Measurements from ENCODE around the gene ADGRG1.

ADGRG1 gene

GRCh38 chr16:57677622-57678369, 49.4 kb downstream of the ADGRG1 start:
- Histone ChIP-seq H3K4me1 (ENCODE audit: control insufficient read depth in 2 of 2, insufficient read depth in 1 of 2, low read depth in 1 of 2, low read length in 2 of 2) (peaks cover 5 to 11% of the 10 kb centered on the region in 2 donors), H2AK5ac (ENCODE audit: low read depth, low read length) (no peak overlapping the region), H2BK120ac (ENCODE audit: low read depth, low read length) (no peak overlapping the region), H3K4me3 (ENCODE audit: low read length in 2 of 2) (no peak overlapping the region), H2AFZ (ENCODE audit: low read length) (no peak overlapping the region), H3K4me2 (ENCODE audit: insufficient read depth, low read length, poor library complexity, severe bottlenecking) (no peak overlapping the region), H3K79me1 (ENCODE audit: low read depth, low read length) (no peaks in the 10 kb centered on the region), H2BK5ac (ENCODE audit: low read length) (no peak overlapping the region), H4K91ac (ENCODE audit: low read depth, low read length, poor library complexity) (no peak overlapping the region), H3K9me3 (replicated peaks in 1 of 2; ENCODE audit: control insufficient read depth in 2 of 2, insufficient read depth in 1 of 2, low read depth in 1 of 2, low read length in 2 of 2) (no peaks in the 10 kb centered on the region), H3K9ac (ENCODE audit: low read depth, low read length, poor library complexity) (no peak overlapping the region), H3K14ac (ENCODE audit: low read length) (no peak overlapping the region), H3K4ac (ENCODE audit: low read length) (no peak overlapping the region), H2BK15ac (ENCODE audit: low read length) (peak overlapping the region; percentile 53), H3K36me3 (replicated peaks in 1 of 2; ENCODE audit: control insufficient read depth in 2 of 2, insufficient read depth in 2 of 2, low read length in 2 of 2) (no peaks in the 10 kb centered on the region), H3K27ac (replicated peaks; ENCODE audit: low read length) (no peak overlapping the region), H3K18ac (ENCODE audit: low read length) (no peak overlapping the region), H3K27me3 (ENCODE audit: control insufficient read depth in 3 of 3, insufficient read depth in 3 of 3, low read depth in 1 of 3, low read length in 3 of 3) (peaks cover 0 to 16% (median 0%) of the 10 kb centered on the region in 3 experiments), H2BK12ac (ENCODE audit: low read length) (no peak overlapping the region), H4K8ac (ENCODE audit: low read depth, low read length) (no peak overlapping the region), H3K23ac (ENCODE audit: low read depth, low read length, poor library complexity) (no peak overlapping the region)
- no peak for DNase-seq (ENCODE audit: low spot score)
- no CpG with 5 or more reads among the region's 14 CpGs for WGBS, 2 donors (ENCODE audit: extremely low coverage in 2 of 2, insufficient read length in 2 of 2, insufficient replicate concordance in 1 of 2)

DNA sequence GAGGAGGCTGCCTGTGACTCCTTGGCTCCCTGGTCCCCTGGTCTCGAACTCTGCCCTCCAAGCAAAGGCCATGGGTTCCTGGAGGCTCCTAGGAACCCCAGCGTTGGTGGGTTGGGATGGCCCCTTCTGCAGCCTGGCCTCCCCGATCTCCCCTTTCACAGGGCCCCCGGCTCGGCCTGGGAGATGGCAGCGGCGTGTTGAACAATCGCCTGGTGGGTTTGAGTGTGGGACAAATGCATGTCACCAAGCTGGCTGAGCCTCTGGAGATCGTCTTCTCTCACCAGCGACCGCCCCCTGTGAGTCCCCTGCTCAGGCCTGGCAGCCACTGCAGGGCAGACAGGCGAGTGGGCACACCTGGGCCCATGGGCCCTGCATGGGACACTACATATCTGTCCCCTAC, 50.6 kb downstream of the ADGRG1 start:
- Histone ChIP-seq H3K36me3 (replicated peaks in 1 of 2; ENCODE audit: control insufficient read depth in 2 of 2, insufficient read depth in 2 of 2, low read length in 2 of 2) (no peaks in the 10 kb centered on the region), H3K14ac (ENCODE audit: low read length) (no peak overlapping the region), H3K23ac (ENCODE audit: low read depth, low read length, poor library complexity) (peak overlapping the region; percentile 86), H2BK15ac (ENCODE audit: low read length) (peak overlapping the region; percentile 39), H2AK5ac (ENCODE audit: low read depth, low read length) (peak overlapping the region; percentile 77), H3K18ac (ENCODE audit: low read length) (peak overlapping the region; percentile 80), H3K79me1 (ENCODE audit: low read depth, low read length) (no peaks in the 10 kb centered on the region), H2BK120ac (ENCODE audit: low read depth, low read length) (no peak overlapping the region), H3K4me3 (ENCODE audit: low read length in 2 of 2) (no peak overlapping the region), H3K27ac (replicated peaks; ENCODE audit: low read length) (no peak overlapping the region), H2BK5ac (ENCODE audit: low read length) (no peak overlapping the region), H4K91ac (ENCODE audit: low read depth, low read length, poor library complexity) (no peak overlapping the region), H3K27me3 (ENCODE audit: control insufficient read depth in 3 of 3, insufficient read depth in 3 of 3, low read depth in 1 of 3, low read length in 3 of 3) (peaks cover 0 to 4% (median 0%) of the 10 kb centered on the region in 3 experiments), H3K4ac (ENCODE audit: low read length) (no peak overlapping the region), H2BK12ac (ENCODE audit: low read length) (peak overlapping the region; percentile 23), H3K4me1 (ENCODE audit: control insufficient read depth in 2 of 2, insufficient read depth in 1 of 2, low read depth in 1 of 2, low read length in 2 of 2) (peaks cover 7 to 12% of the 10 kb centered on the region in 2 donors), H3K4me2 (ENCODE audit: insufficient read depth, low read length, poor library complexity, severe bottlenecking) (no peak overlapping the region), H4K8ac (ENCODE audit: low read depth, low read length) (no peak overlapping the region), H3K9me3 (replicated peaks in 1 of 2; ENCODE audit: control insufficient read depth in 2 of 2, insufficient read depth in 1 of 2, low read depth in 1 of 2, low read length in 2 of 2) (no peaks in the 10 kb centered on the region), H2AFZ (ENCODE audit: low read length) (no peak overlapping the region), H3K9ac (ENCODE audit: low read depth, low read length, poor library complexity) (no peak overlapping the region)
- DNase-seq (ENCODE audit: low spot score) = no peak
- WGBS, 2 donors (ENCODE audit: extremely low coverage in 2 of 2, insufficient read length in 2 of 2, insufficient replicate concordance in 1 of 2) = no CpG with 5 or more reads among the region's 12 CpGs

- Histone ChIP-seq H2BK120ac (ENCODE audit: low read depth, low read length) (peak overlapping the region; percentile 6), H3K27me3 (ENCODE audit: control insufficient read depth in 3 of 3, insufficient read depth in 3 of 3, low read depth in 1 of 3, low read length in 3 of 3) (no peaks in the 10 kb centered on the region), H2BK5ac (ENCODE audit: low read length) (no peak overlapping the region), H3K9ac (ENCODE audit: low read depth, low read length, poor library complexity) (peak overlapping the region; percentile 40), H4K8ac (ENCODE audit: low read depth, low read length) (no peak overlapping the region), H3K27ac (replicated peaks; ENCODE audit: low read length) (no peak overlapping the region), H2BK15ac (ENCODE audit: low read length) (no peak overlapping the region), H3K79me1 (ENCODE audit: low read depth, low read length) (no peaks in the 10 kb centered on the region), H3K23ac (ENCODE audit: low read depth, low read length, poor library complexity) (no peak overlapping the region), H3K36me3 (replicated peaks in 1 of 2; ENCODE audit: control insufficient read depth in 2 of 2, insufficient read depth in 2 of 2, low read length in 2 of 2) (no peaks in the 10 kb centered on the region), H3K4me1 (ENCODE audit: control insufficient read depth in 2 of 2, insufficient read depth in 1 of 2, low read depth in 1 of 2, low read length in 2 of 2) (peaks cover 7 to 12% of the 10 kb centered on the region in 2 donors), H4K91ac (ENCODE audit: low read depth, low read length, poor library complexity) (no peak overlapping the region), H3K4me2 (ENCODE audit: insufficient read depth, low read length, poor library complexity, severe bottlenecking) (no peak overlapping the region), H3K18ac (ENCODE audit: low read length) (no peak overlapping the region), H2AFZ (ENCODE audit: low read length) (no peak overlapping the region), H3K4me3 (ENCODE audit: low read length in 2 of 2) (no peak overlapping the region), H2BK12ac (ENCODE audit: low read length) (no peak overlapping the region), H3K9me3 (replicated peaks in 1 of 2; ENCODE audit: control insufficient read depth in 2 of 2, insufficient read depth in 1 of 2, low read depth in 1 of 2, low read length in 2 of 2) (no peaks in the 10 kb centered on the region), H3K14ac (ENCODE audit: low read length) (no peak overlapping the region), H2AK5ac (ENCODE audit: low read depth, low read length) (no peak overlapping the region), H3K4ac (ENCODE audit: low read length) (no peak overlapping the region)
- no peak for DNase-seq (ENCODE audit: low spot score)
- WGBS, 2 donors (ENCODE audit: extremely low coverage in 2 of 2, insufficient read length in 2 of 2, insufficient replicate concordance in 1 of 2) = no CpG with 5 or more reads among the region's 7 CpGs
Measured at GRCh38 chr16:57679767-57680482, 51.5 kb downstream of the ADGRG1 start.

DNA sequence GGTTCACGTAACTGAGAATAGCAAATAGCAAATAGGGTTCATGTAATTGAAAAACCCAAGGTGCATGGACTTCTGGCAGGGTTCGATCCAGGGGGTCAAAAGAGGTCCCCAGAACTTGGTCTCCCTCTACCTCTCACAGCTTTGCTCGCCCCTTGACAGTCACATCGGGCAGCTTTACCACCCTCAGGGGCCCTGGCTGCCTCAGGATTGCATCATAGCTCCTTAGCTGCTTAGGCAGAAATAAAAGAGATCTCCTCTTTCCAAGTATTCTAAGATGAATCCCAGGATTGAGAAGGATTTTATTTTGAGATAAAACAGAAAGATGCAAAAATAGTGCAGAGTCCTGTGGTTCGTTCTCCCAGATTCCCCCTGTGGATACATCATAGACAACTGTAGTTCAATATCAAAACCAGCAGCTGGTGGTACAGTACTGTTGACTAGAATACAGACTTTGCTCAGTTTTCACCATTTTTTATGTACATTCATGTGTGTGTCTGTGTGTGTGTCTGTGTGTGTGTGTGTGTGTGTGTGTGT, 52.5 kb downstream of the ADGRG1 start:
- H2AK5ac ChIP-seq (ENCODE audit: low read depth, low read length) = no peak overlapping the region
- no peak overlapping the region for H3K9ac ChIP-seq (ENCODE audit: low read depth, low read length, poor library complexity)
- H3K18ac ChIP-seq (ENCODE audit: low read length) = no peak overlapping the region
- H3K27ac ChIP-seq (replicated peaks; ENCODE audit: low read length) = no peak overlapping the region
- no peak overlapping the region for H3K4me2 ChIP-seq (ENCODE audit: insufficient read depth, low read length, poor library complexity, severe bottlenecking)
- no peaks in the 10 kb centered on the region for H3K9me3 ChIP-seq (replicated peaks in 1 of 2; ENCODE audit: control insufficient read depth in 2 of 2, insufficient read depth in 1 of 2, low read depth in 1 of 2, low read length in 2 of 2)
- H3K4me1 ChIP-seq (ENCODE audit: control insufficient read depth in 2 of 2, insufficient read depth in 1 of 2, low read depth in 1 of 2, low read length in 2 of 2) = peaks cover 6 to 8% of the 10 kb centered on the region in 2 donors
- H2BK12ac ChIP-seq (ENCODE audit: low read length) = no peak overlapping the region
- no peak overlapping the region for H2BK120ac ChIP-seq (ENCODE audit: low read depth, low read length)
- no peak overlapping the region for H2BK15ac ChIP-seq (ENCODE audit: low read length)
- H4K8ac ChIP-seq (ENCODE audit: low read depth, low read length) = no peak overlapping the region
- no peaks in the 10 kb centered on the region for H3K79me1 ChIP-seq (ENCODE audit: low read depth, low read length)
- no peak overlapping the region for H2BK5ac ChIP-seq (ENCODE audit: low read length)
- H3K23ac ChIP-seq (ENCODE audit: low read depth, low read length, poor library complexity) = no peak overlapping the region
- H3K36me3 ChIP-seq (replicated peaks in 1 of 2; ENCODE audit: control insufficient read depth in 2 of 2, insufficient read depth in 2 of 2, low read length in 2 of 2) = no peaks in the 10 kb centered on the region
- no peak overlapping the region for H2AFZ ChIP-seq (ENCODE audit: low read length)
- no peak overlapping the region for H4K91ac ChIP-seq (ENCODE audit: low read depth, low read length, poor library complexity)
- H3K4ac ChIP-seq (ENCODE audit: low read length) = no peak overlapping the region
- WGBS, 2 donors (ENCODE audit: extremely low coverage in 2 of 2, insufficient read length in 2 of 2, insufficient replicate concordance in 1 of 2) = no CpG with 5 or more reads among the region's 5 CpGs
- no peak for DNase-seq (ENCODE audit: low spot score)
- no peak overlapping the region for H3K14ac ChIP-seq (ENCODE audit: low read length)
- H3K27me3 ChIP-seq (ENCODE audit: control insufficient read depth in 3 of 3, insufficient read depth in 3 of 3, low read depth in 1 of 3, low read length in 3 of 3) = no peaks in the 10 kb centered on the region
- H3K4me3 ChIP-seq (ENCODE audit: low read length in 2 of 2) = no peak overlapping the region

Data from neuronal stem cell (in vitro differentiated cells).